HG03521 (cell line): ENCODE data around the gene TREM2.

Experiments used
- ATAC-seq: cut with Tn5 transposase; IDR thresholded peaks from one replicate; pipeline ENCODE4 v1.9.1; 2021; ENCODE audit warnings: mild to moderate bottlenecking, moderate library complexity; ENCODE audit not compliant: unreplicated experiment

The TREM2 gene

DNA sequence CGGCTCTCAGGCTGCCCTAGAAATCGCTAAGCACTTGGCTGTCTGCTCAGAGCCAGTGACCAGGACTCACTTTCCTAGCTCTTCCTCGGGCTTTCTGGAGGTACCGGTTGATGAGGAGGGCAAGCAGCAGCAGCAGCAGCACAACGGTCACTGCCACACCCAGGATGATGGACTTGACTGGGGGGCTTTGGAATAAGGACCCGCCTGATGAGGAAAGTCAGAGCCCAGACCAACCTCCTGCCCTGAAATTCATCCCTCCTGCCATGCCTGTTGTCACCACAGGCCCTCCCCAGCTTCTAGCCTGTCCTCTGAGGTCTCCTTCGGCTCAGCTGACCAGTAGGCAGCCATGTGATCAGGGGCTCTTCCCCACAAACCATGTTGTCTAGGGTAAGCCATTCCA, 21.8 kb upstream of the TREM2 start:
- no peak for ATAC-seq

- no peak for ATAC-seq
Measured at GRCh38 chr6:41182069-41183034, 19.4 kb upstream of the TREM2 start.

DNA sequence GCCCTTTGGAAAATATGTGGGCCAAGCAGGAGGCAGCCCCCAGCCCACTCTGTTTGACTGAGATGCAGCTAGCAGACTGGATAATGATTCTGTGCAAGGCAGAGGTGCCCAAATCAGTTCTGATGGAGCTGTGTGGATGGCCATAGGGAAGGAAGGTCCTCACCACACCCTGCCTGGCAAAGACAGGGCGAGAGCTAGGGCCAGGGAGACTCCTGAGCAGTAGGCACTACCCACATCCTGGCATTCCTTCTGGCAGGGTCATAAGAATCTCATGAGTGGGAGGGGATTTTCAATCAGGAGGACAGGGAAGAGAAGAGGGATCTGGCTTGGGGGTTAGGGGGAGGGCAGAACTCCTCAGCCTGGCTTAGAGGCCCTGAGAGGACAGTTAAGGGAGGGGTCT, 18.6 kb upstream of the TREM2 start:
- no peak for ATAC-seq

GRCh38 chr6:41179163-41179562, 16.2 kb upstream of the TREM2 start:
- no peak for ATAC-seq

GRCh38 chr6:41177695-41178094, 14.8 kb upstream of the TREM2 start:
- no peak for ATAC-seq

DNA sequence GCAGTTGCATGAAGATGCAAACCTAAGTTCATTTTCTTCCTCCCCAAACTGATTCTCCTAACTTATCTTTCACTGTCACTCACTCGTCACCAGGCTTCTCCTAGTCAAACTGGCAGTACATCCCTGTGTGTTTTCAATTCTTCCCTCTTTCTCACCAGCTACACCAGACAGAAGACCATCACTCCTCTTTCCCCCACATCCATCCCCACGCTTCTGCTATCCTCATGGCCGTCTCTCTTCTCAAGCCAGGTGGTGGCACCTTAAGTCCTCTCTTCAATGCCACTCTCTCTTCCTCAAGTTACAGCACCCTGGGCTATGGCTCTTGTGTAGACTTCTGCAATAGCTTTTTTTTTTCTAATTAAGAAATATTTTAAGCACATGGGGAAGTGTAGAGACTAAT, 14.4 kb upstream of the TREM2 start:
- ATAC-seq = no peak

- no peak for ATAC-seq
Measured at GRCh38 chr6:41176189-41176588, 13.3 kb upstream of the TREM2 start.

- no peak for ATAC-seq
Measured at GRCh38 chr6:41175084-41175483, 12.2 kb upstream of the TREM2 start.

DNA sequence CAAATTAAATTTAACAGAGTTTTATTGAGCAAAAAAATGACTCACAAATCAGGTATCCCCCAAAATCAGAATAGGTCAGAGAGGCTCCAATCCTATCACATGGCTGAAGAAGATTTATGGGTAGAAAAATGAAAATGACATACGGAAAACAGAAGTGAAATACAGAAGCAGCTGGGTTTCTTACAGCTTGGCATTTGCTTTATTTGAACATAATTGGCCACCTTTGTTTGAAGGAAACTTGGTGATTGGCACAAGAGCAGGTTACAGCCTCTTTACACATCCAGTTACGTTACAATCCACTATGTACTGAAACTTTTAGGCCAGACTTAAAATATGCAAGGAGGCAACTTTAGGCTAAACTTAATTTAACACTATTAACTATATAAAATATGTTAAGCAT, 11.7 kb upstream of the TREM2 start:
- no peak for ATAC-seq

GRCh38 chr6:41171908-41172307, 9.0 kb upstream of the TREM2 start:
- no peak for ATAC-seq

- ATAC-seq = no peak
Measured at GRCh38 chr6:41170547-41171160, 7.7 kb upstream of the TREM2 start.

DNA sequence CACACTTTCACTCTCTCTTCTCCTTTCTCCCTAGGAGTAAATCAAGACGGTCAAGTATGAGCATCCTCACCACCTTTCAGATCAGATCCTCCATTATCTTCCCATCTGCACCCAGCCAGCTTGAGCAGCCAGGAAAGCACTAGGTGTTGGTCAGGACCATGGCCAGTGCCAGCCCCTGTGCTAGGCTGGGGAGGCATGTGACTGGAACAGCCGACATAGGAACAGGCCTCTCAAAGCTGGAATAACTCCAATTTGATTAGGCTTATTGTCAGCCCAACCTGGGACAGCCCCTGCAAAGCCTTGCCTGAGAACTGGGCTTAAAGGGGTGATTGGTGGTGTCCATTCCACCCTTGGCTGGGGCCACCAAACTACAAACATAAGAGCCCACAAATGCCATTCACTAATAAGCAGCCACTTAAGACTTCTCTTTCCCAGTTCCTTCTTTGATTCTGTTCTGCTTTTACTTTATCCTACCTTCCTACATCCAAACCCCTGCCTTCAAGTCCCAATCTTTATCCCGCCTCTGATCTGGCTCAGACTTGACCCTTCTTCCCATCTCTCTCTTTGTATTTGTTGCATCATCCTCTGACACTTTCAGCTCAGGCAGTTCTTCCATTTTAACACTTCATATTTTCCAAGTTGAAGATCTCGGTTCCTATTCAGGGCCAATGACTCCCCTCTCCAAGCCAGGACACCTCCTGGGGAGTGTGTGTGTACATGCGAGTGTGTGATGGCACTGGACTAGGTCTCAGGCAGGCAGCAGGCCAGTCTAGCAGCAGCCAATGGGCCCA, 4.5 kb upstream of the TREM2 start:
- no peak for ATAC-seq

GRCh38 chr6:41164551-41165120, 1.7 kb upstream of the TREM2 start:
- ATAC-seq = no peak

DNA sequence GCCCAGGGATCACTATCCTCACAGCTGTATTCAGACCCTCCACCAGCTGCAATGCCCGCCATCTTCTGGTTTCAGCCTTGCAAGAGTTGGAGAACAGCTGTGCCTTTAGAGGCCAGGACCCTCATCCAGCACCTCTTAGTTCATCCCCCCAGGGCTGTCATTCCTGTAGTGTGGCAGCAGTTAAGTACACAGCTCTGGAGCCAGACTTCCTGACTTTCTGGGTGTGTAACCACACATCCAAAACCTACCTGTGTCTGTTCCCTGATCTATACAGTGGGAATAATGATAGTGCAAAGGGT, 452 bp upstream of the TREM2 start:
- no peak for ATAC-seq

DNA sequence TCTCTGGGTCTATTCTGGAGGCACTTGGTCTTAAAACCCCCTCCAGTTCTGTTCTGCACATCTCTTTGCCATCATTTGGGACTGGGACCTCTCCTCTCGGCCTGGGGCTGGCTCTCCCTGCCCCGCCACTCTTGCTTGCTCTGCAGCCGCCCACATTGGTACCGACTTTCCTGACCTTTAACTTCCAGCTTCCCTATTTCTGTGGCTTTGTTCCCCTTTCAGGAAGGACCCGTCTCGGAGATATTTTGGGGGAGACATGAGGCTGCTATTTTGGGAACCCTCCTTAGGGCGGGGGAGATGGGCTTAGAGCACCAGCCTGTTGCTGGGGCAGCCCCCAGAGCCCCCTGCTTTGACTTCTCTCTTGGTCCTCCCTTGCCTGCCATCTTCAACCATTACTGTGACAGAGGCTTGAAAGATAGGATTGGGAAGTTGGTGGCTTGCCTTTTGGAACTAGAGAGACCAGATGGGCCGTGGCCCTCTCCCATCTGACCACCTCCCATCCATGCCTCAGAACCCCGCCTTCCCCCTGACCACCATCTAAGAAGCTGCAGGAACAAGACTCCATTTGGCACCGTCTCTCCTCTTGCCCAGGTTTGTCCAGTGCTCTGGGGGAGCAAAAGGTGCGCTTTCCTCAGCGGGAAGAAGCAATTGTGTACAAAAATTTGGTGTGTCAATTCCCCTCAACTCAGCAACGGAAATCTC, 914 bp downstream of the TREM2 start:
- ATAC-seq = no peak

DNA sequence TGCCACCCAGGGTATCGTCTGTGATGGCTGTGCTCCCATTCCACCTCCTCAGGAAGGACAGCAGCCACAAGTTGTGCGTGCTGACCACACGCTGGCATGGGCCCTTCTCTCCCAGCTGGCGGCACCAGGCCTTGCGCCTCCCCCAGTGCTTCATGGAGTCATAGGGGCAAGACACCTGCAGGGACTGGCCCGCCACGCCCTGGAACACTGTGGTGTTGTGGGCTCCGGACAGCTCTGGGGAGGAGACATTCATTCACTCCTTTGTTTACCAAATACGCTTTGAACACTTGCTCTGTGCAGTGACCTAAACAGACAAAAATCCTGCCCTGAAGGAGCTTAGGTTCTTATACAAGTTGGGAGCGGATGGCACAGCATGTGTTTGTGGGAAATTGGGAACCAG, 1.5 kb downstream of the TREM2 start:
- ATAC-seq = no peak

DNA sequence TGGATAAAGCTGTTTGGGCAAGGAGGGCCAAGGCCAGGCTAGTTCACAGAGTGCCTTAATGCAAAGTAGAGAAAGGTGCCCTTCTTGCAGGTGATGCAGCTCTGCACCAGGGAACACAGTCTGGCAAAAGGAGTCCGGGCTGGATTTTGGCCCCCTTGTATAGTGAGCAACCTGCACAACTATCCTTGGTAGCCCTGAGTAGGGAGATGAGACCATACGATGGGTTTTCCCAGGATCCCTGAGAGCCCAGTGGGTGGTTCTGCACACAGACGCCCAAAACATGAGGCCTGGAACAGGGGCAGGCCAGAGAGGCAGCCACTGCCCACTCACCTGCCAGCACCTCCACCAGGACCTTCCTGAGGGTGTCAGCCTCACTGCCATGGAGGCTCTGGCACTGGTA, 2.0 kb downstream of the TREM2 start:
- no peak for ATAC-seq

GRCh38 chr6:41159415-41160082, 3.4 kb downstream of the TREM2 start:
- ATAC-seq = no peak

DNA sequence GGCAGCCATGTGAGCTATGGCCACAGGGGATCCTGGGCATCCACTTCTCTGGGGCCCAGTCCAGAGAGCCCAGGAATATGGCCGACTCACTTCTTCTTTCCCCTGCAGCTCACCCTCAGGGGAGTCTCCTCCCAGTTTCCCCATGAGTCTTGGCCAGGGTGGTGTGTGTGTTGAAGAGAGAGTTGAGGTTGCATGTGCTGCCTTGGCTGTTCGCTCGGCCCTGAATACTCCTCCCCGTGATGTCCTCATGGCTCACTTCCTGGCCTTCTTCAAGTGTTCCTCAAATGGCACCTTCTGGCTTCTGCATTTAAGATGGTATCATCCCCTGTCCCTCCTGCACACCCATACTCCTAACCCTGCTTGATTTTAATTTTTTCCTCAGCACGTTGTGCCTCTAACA, 5.6 kb downstream of the TREM2 start:
- no peak for ATAC-seq

GRCh38 chr6:41156771-41157170, 6.1 kb downstream of the TREM2 start:
- no peak for ATAC-seq
